Measurements from ENCODE around the gene ZNF839.
"Not testable (repeated sequence)": the region's sequence is repeated elsewhere in the genome, so short reads cannot be mapped to it uniquely, and the experiment has no call there.

ZNF839 gene

DNA sequence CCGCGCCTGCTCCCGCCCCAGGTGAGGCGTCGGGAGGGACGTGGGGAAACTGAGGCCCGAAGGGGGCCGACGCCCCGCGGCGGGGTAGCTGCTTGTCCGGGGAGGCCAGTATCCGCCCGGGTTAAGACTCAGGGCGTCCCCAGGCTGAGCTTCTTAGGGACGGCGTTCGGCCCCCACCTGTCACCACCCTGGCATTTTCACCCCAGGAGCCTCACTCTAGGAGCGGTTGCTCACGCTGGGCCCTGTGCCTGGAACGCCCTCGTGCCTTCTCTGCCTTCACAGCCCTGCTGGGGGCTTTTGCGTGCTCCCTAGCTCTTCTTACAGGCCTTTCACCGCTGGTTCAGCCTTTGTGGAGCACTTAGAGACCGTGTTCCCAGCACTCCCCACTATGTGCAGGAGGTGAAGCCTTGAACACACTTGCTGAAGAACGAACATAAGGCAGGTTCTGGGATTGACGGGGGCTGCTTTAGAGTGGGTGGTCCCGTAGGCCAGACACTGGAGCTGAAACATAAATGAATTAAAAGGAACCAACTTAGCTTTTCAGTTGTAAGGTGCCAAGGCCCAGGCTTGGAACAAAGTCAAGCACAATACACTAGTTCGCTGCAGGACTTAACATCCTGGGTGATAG, 601 bp downstream of the ZNF839 start:
- TF ChIP-seq GATA1 (IDR thresholded peaks at IDR 0.05; ENCODE audit: low read depth, low read length) = no peak
- TF ChIP-seq POLR2A (IDR thresholded peaks at IDR 0.05; ENCODE audit: low read length) = peak; percentile 25
- DNase-seq = peak; percentile 73 to 79

DNA sequence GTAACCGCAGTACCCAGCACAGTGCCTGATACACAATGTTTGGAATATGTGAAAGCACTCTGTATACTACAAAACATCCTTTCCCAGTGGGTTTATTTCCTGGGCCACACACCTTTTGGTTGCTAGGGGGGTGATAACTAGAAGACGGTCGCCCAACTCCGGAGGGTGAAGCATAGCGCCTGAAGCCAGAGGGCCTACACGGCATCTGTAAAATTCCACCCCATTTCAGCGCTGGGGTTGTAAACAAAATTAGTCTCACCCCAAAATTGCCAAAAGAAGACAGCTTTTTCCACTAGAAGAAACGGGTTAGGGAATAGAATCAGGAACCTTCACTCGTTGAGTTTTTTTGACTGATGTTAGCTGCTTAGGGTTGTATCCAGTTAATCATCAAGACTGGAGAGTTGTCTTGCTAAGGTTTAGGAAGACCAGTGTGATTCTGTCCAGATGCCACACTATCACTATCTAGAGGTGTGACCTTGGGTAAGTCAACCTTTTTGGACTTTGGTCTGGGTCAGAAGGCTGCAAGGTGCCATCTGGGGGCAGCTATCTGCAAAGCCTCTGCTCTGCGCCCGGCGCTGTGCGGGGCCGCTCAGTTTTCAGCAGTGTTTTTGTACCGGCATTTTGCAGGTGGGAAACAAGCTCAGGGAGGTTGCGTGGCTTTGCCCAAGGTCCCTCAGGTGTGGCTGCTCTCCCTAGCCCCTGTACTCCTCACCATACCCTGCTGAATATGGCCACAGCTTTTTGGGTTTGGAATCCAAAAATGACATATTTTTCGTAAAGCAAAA, 1.3 kb downstream of the ZNF839 start:
- no peak for TF ChIP-seq GATA1 (IDR thresholded peaks at IDR 0.05; ENCODE audit: low read depth, low read length)
- no peak for TF ChIP-seq POLR2A (IDR thresholded peaks at IDR 0.05; ENCODE audit: low read length)
- DNase-seq = no peak

DNA sequence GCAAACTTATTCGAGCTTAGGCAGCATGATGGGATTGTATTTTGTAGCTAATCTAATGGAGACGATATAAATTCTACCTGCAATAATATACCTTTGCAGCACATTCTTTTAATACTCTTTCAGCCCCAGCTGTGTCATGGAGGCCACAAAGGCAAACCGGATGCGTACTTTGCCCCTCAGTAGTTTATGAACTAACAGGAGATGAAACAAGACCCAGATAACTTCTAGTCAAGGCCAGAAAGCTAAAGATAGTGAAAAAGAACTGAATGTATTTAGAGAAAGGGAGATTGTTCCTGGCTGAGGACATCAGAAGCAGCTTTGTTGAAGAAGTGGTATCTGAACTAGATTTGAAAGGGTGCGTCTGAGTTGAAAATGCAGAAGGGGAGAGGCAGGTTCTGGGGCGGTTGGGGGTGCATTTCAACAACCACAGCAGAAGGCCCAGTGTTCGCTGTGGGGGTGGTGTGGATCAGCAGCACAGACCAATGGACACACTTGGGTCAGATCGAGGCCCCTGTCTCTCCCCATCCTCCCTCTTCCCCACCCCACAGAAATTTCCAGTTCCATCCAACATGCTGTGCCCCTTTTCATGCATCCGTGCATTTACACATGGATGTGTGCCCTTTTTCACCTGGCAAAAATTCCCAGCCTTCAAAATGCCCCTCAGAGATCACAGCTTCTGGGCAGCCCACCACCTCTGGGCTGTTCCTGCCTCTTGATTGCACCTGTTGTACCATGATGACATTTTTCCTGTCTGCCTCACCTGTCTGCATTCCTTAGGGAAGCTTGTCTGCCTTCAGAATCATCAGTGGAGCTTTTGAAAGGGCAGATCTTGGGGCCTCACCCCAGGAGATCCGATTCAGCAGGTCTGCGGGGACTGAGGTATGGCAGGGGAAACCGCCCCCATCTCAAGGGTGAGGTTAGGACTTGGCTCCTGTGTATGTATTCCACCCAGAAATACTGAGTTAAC, 2.2 kb downstream of the ZNF839 start:
- DNase-seq = no peak
- TF ChIP-seq GATA1 (IDR thresholded peaks at IDR 0.05; ENCODE audit: low read depth, low read length) = no peak
- TF ChIP-seq POLR2A (IDR thresholded peaks at IDR 0.05; ENCODE audit: low read length) = no peak

DNA sequence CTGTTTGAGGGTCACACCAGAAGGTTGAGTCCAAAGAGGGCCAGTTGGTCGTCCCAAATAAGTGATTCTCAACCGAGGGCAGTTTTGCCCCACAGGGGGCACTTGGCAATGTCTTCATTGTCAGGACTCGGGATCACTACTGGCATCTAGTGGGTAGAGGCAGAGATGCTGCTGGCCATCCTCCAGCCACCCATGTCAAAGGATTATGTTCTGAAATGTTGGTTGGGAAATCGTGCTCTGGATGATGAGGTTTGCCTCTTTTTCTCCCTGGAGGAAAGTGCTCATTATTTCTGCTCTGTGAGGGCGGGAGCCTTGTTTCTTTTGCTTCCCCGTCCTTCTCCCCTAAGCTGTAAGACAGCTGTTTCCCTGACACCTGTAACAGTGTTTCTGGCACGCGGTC, 3.6 kb downstream of the ZNF839 start:
- DNase-seq = peak; percentile 57 to 59

DNA sequence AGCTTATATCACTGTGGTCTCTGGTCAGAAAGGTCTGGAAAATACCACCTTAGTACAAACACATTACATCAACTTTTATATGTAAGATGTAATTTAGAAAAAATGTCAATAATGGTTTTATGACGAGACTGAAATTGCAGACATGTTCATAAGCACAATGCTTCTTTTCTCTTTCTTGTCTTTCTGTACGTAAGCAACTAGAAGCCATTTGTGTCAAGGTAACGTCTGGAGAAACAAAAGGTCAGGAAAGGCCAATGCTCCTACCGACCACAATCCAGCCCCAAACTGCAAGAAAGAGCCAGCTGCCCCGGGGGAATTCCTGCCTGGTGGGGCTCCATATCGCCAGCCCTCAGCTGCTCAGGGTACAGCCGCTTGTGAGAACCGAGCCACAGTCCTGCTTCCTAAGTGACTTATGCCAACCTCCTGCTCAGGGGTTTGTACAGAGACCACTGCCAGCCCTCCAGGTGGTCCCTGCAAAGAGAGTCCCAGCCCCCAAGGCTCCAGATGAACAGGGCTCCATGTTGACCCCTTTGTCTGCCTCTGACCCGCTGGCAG, 6.3 kb downstream of the ZNF839 start:
- no peak for DNase-seq
- TF ChIP-seq GATA1 (IDR thresholded peaks at IDR 0.05; ENCODE audit: low read depth, low read length) = no peak
- no peak for TF ChIP-seq POLR2A (IDR thresholded peaks at IDR 0.05; ENCODE audit: low read length)

More for the DNA sequence above, 3.6 kb downstream of the ZNF839 start:
- no peak for TF ChIP-seq GATA1 (IDR thresholded peaks at IDR 0.05; ENCODE audit: low read depth, low read length)
- TF ChIP-seq POLR2A (IDR thresholded peaks at IDR 0.05; ENCODE audit: low read length) = no peak

DNA sequence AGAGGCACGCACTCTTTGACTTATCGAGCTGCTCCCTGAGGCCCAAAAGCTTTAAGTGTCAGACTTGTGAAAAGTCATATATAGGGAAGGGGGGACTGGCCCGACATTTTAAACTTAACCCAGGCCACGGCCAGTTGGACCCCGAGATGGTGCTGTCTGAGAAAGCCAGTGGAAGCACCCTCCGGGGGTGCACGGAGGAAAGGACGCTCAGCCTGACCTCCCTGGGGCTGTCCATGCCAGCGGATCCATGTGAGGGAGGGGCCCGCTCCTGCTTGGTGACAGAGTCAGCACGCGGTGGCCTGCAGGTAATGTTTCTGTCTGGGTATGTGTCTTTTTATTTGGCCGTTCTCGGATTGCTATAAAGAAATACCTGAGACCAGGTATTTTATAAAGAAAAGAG, 7.0 kb downstream of the ZNF839 start:
- TF ChIP-seq POLR2A (IDR thresholded peaks at IDR 0.05; ENCODE audit: low read length) (no peak), GATA1 (IDR thresholded peaks at IDR 0.05; ENCODE audit: low read depth, low read length) (no peak)
- no peak for DNase-seq

DNA sequence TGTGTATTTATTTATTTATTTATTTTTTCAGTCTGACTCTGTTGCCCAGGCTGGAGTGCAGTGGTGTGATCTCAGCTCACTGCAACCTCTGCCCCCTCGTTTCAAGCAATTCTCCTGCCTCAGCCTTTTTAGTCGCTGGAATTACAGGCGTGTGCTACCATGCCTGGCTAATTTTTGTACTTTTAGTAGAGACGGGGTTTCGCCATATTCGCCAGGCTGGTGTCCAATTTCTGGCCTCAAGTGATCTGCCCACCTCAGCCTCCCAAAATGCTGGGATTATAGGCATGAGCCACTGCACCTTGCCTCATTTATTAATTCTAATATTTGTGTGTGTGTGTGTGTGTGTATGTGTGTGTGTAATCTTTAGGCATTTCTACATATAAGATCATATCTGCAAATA, 9.8 kb downstream of the ZNF839 start:
- DNase-seq = not testable (repeated sequence)

DNA sequence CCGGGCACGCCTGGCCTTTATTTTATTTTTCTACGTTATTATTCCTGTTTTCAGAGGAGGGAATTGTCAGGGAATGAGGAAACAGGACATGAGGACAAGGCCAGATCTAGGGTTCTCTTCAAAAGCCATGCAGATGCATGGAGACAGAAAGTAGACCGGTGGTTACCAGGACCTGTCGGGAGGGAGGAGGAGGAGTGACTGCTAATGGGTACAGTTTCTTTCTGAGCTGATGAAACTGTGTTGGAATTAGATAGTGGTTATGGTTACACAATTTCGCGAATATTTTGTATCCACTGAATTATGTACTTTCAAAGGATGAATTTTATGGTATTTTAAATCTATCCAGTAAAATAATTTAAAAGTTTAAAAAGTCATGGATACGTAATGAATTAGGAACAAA, 11.3 kb downstream of the ZNF839 start:
- TF ChIP-seq GATA1 (IDR thresholded peaks at IDR 0.05; ENCODE audit: low read depth, low read length) (no peak), POLR2A (IDR thresholded peaks at IDR 0.05; ENCODE audit: low read length) (no peak)
- DNase-seq = no peak

DNA sequence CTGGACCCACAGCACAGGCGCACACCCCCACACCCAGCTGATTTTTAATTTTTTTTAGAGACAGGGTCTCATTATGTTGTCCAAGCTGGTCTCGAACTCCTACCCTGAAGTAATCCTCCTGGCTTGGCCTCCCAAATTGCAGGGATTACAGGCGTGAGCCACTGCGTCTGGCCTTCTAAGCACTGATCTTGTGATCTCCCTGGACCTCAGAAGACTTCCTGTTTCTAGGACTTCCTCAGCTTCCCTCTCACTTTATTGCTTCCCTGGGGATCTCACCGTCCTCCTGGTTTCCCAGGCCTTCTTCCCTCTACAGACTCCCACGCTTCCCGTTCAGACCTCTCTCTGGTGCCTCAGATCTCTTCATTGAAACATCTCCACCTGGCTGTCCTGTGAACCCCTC, 13.8 kb downstream of the ZNF839 start:
- TF ChIP-seq GATA1 (IDR thresholded peaks at IDR 0.05; ENCODE audit: low read depth, low read length) (no peak), POLR2A (IDR thresholded peaks at IDR 0.05; ENCODE audit: low read length) (no peak)
- no peak for DNase-seq

DNA sequence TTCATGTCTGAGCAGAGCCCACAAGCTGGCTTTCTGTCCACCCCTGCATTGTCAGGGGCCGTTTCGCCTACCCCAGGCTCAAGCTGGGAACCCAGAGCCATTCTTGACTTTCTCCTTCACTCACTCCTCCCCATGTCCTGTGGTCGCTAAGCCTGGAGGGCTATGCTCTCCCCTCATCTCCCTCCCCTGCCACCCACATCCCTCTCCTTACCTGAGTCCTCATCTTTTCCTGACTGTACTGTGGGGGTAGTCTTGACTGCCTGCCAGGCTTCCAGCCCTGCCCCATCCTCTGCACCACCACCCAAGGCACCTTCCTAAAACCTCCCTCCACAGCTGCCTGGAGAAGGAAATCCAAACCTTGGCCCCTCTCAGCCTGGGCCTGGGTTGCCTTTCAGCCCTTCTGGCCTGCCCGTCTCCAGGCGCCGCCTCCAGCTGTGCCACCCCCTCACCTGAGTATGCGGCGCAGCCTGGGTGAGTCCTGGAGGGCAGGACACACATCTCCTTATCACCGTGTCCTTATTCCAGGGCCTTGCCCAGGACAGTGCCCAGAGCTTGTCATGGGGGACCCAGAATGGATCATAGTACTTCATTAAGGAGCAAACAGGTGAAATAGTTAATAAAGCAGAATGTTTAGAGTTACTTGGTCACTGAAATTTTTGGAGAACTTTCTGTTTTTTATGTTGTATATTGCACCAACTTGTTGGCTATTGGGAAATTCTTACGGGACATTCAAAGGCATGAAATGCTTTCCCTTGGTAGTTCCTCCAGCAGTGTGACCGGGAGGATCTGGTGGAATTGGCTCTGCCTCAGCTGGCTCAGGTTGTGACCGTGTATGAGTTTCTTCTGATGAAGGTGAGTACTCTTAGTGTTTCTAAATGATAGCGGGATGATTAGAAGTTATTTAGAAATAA, 14.5 kb downstream of the ZNF839 start:
- DNase-seq = no peak
- no peak for TF ChIP-seq POLR2A (IDR thresholded peaks at IDR 0.05; ENCODE audit: low read length)
- no peak for TF ChIP-seq GATA1 (IDR thresholded peaks at IDR 0.05; ENCODE audit: low read depth, low read length)

DNA sequence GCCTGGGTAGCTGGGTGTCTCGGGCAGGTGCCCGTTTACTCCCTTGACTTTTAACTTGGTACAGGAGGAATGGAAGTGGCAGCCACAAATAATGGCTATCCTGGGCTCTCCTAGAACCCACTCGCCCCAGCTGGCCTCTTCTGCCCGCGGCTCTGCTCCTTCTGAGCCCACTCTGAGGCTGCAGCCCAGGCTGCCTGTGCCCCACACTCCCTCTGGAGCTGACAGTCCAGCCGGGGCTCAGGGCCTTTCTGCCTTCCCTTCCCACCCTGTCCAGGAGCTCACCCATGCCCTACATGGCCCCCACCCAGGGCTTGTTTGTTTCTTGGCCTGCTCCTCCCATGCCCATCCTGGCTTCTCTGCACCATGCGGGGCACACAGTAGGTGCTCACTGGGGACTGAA, 15.6 kb downstream of the ZNF839 start:
- TF ChIP-seq GATA1 (IDR thresholded peaks at IDR 0.05; ENCODE audit: low read depth, low read length) = no peak
- TF ChIP-seq POLR2A (IDR thresholded peaks at IDR 0.05; ENCODE audit: low read length) = no peak
- no peak for DNase-seq

DNA sequence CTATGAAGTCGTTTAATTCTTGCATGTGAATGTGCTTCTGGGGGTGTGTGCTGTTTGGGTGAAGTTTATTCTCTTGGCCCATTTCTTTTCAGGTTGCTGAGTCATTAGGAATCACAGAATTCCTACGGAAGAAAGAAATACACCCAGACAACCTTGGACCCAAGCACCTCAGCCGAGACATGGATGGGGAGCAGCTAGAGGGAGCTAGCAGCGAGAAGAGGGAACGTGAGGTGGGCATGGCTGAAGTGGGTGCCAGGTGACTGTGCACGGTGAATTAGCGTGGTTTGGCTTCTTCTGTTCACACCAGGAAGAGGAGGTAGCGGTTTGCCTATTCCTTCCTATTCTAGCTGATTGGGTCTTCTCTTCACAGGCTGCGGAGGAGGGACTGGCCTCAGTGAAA, 19.2 kb downstream of the ZNF839 start:
- no peak for DNase-seq
- no peak for TF ChIP-seq GATA1 (IDR thresholded peaks at IDR 0.05; ENCODE audit: low read depth, low read length)
- no peak for TF ChIP-seq POLR2A (IDR thresholded peaks at IDR 0.05; ENCODE audit: low read length)

DNA sequence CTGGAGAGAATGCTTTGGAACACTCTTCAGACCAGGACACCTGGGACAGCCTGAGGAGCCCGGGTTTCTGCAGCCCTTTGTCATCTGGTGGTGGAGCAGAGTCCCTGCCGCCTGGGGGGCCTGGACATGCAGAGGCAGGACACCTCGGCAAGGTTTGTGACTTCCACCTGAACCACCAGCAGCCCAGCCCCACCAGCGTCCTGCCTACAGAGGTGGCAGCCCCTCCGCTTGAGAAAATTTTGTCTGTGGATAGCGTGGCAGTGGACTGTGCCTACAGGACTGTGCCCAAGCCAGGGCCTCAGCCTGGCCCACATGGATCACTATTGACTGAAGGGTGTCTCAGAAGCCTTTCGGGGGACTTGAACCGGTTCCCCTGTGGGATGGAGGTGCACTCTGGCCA, 22.0 kb downstream of the ZNF839 start:
- DNase-seq = no peak
- no peak for TF ChIP-seq POLR2A (IDR thresholded peaks at IDR 0.05; ENCODE audit: low read length)
- no peak for TF ChIP-seq GATA1 (IDR thresholded peaks at IDR 0.05; ENCODE audit: low read depth, low read length)

All from erythroblast (primary cell).